ENCODE measurements around the gene HSF5. TPM values are rescaled to one million over a fixed set of nuclear protein-coding genes. Genes with fewer than 3 reads are reported as not detected.
A peak's percentile ranks its signal among the peaks of the same experiment; 100 is the strongest.

Gene HSF5
- total RNA-seq, 1 experiment from 2014 or later = not detected

- no peak overlapping the region for H4K8ac ChIP-seq (replicated peaks; ENCODE audit: insufficient read length, low read depth, low read length)
- H4K91ac ChIP-seq (ENCODE audit: insufficient read length, low read depth, low read length) = no peak overlapping the region
- H2BK20ac ChIP-seq (ENCODE audit: low read depth, low read length, poor library complexity, severe bottlenecking) = no peak overlapping the region
- H3K9me3 Mint-ChIP-seq = no peaks in the 10 kb centered on the region
- H3T11ph ChIP-seq (ENCODE audit: low read length) = no peak overlapping the region
- H3K27me3 Mint-ChIP-seq (ENCODE audit: low read depth) = peaks cover 4% of the 10 kb centered on the region; the same call in 1 of the 2 replicates
- H3K79me2 ChIP-seq (ENCODE audit: insufficient read depth, low read length) = no peaks in the 10 kb centered on the region
- H3K56ac ChIP-seq (ENCODE audit: insufficient read length, low read depth, low read length) = no peak overlapping the region
- no peaks in the 10 kb centered on the region for H4K20me1 ChIP-seq (ENCODE audit: control insufficient read depth, insufficient read depth, insufficient read length)
- no peak overlapping the region for H3K18ac ChIP-seq (ENCODE audit: insufficient read length, low read depth, low read length)
- no peak overlapping the region for H2BK5ac ChIP-seq (ENCODE audit: insufficient read length, low read length)
- H2AK5ac ChIP-seq (ENCODE audit: insufficient read length, low read length) = no peak overlapping the region
- H2BK120ac ChIP-seq (ENCODE audit: low read depth, low read length, poor library complexity, severe bottlenecking) = no peak overlapping the region
- peak; percentile 58 for DNase-seq
- WGBS (ENCODE audit: extremely low coverage, insufficient read length, low lambda C conversion rate) = no CpG with 5 or more reads among the region's 3 CpGs
- H2BK15ac ChIP-seq (ENCODE audit: low read depth, low read length) = no peak overlapping the region
- no peak overlapping the region for H2AFZ ChIP-seq (ENCODE audit: low read length)
- no peaks in the 10 kb centered on the region for H3K23me2 ChIP-seq (ENCODE audit: insufficient read length, low read depth, low read length, poor library complexity, severe bottlenecking)
- H3K9me3 ChIP-seq (ENCODE audit: control insufficient read depth, low read depth, low read length) = no peaks in the 10 kb centered on the region
- H3K23ac ChIP-seq (ENCODE audit: insufficient read length, low read depth, low read length) = no peak overlapping the region
- H3K36me3 Mint-ChIP-seq (ENCODE audit: insufficient read depth in 1 of 3, low read depth in 3 of 3) = no peaks in the 10 kb centered on the region
- H2BK12ac ChIP-seq (ENCODE audit: insufficient read length, low read depth, low read length) = no peak overlapping the region
- no peak for TF ChIP-seq CTCF (conservative IDR thresholded peaks at IDR 0.05)
- peaks cover 11% of the 10 kb centered on the region; the same call in 1 of the 2 replicates for H3K4me1 ChIP-seq (ENCODE audit: insufficient read depth, low read length)
- 0 out of 7 replicates have a peak overlapping the region, but pooled peaks of 1 of the 3 experiments have one; percentile 18 for H3K27ac Mint-ChIP-seq
- H3K79me1 ChIP-seq (ENCODE audit: insufficient read depth, low read depth, low read length, poor library complexity, severe bottlenecking) = no peaks in the 10 kb centered on the region
- H3K4ac ChIP-seq (ENCODE audit: low read depth, low read length) = no peak overlapping the region
- H3K9ac ChIP-seq (ENCODE audit: extremely low read depth, insufficient read length, low read length) = no peak overlapping the region
- no peak overlapping the region for H4K5ac ChIP-seq (ENCODE audit: insufficient read length, low read depth, low read length)
- H3K27me3 ChIP-seq (ENCODE audit: insufficient read depth, low read length) = no peaks in the 10 kb centered on the region
- no peak overlapping the region; the same call in 1 of the 2 replicates for H3K14ac ChIP-seq (ENCODE audit: insufficient read depth, low read length)
- H3K4me3 Mint-ChIP-seq = no peak overlapping the region
- peaks cover 36 to 37% of the 10 kb centered on the region in 2 experiments for H3K4me1 Mint-ChIP-seq
- H3K4me2 ChIP-seq (ENCODE audit: insufficient read depth, insufficient read length, low read length) = no peak overlapping the region
- H3K27ac ChIP-seq (ENCODE audit: insufficient read length, low read depth, low read length) = no peak overlapping the region
Measured at GRCh38 chr17:58377093-58377601, 111.1 kb downstream of the HSF5 start.

Measured in H9 (cell line).